Astrocyte (in vitro differentiated cells and primary cell): ENCODE results near the gene SLC12A5. TPM values are rescaled to one million over a fixed set of nuclear protein-coding genes. Genes with fewer than 3 reads are reported as not detected.
A peak's percentile ranks its signal among the peaks of the same experiment; 100 is the strongest.

Experiments
- DNase-seq: peaks from one replicate; pipeline ENCODE4 v3.0.0-alpha.2; 2010; ENCODE audit warnings: low read depth
- FAIRE-seq: peaks from 2 replicates; lab custom pipeline; 2011; peaks lifted over from hg19 to GRCh38; lab: Jason Lieb, UNC
- H2AFZ ChIP-seq: 2 replicates; pipeline ENCODE4 v1.6.0; 2012; ENCODE audit warnings: low read depth, low read length, inconsistent platforms
- H3K27ac ChIP-seq: 2 replicates; pipeline ENCODE4 v1.5.1; 2011; ENCODE audit warnings: low read depth, low read length, inconsistent platforms
- H3K27me3 ChIP-seq: 2 replicates; pipeline ENCODE4 v1.6.0; 2011; ENCODE audit warnings: low read length, inconsistent platforms; ENCODE audit not compliant: insufficient read depth
- H3K36me3 ChIP-seq: 2 replicates; pipeline ENCODE4 v1.5.1; 2011; ENCODE audit warnings: low read length, inconsistent platforms; ENCODE audit not compliant: insufficient read depth
- H3K4me1 ChIP-seq: 2 replicates; pipeline ENCODE4 v1.5.1; 2011; ENCODE audit warnings: low read length, inconsistent platforms; ENCODE audit not compliant: insufficient read depth
- H3K4me2 ChIP-seq: 2 replicates; pipeline ENCODE4 v1.6.0; 2012; ENCODE audit warnings: low read length, inconsistent platforms
- H3K4me3 ChIP-seq: 2 replicates; pipeline ENCODE4 v1.5.1; 2011; ENCODE audit warnings: low read depth, mild to moderate bottlenecking, low read length, inconsistent platforms; ENCODE audit not compliant: insufficient read depth
- H3K79me2 ChIP-seq: 2 replicates; pipeline ENCODE4 v1.6.0; 2012; ENCODE audit warnings: mild to moderate bottlenecking, low read length, inconsistent platforms; ENCODE audit not compliant: insufficient read depth
- H3K9ac ChIP-seq: 2 replicates; pipeline ENCODE4 v1.6.0; 2012; ENCODE audit warnings: mild to moderate bottlenecking, low read length, inconsistent platforms
- H3K9me3 ChIP-seq: 2 replicates; pipeline ENCODE4 v1.5.1; 2012; ENCODE audit warnings: low read depth, mild to moderate bottlenecking, low read length, inconsistent platforms; ENCODE audit not compliant: insufficient read depth
- H4K20me1 ChIP-seq: 2 replicates; pipeline ENCODE4 v1.6.0; 2012; ENCODE audit warnings: low read length, inconsistent platforms; ENCODE audit not compliant: insufficient read depth
- H3K27ac Mint-ChIP-seq: one replicate; pipeline ENCODE4 v1.8.0; 2021; ENCODE audit warnings: mild to moderate bottlenecking, mixed read lengths; ENCODE audit not compliant: unreplicated experiment
- H3K27me3 Mint-ChIP-seq: one replicate; pipeline ENCODE4 v1.8.0; 2021; ENCODE audit warnings: low read depth, mixed read lengths; ENCODE audit not compliant: unreplicated experiment
- H3K36me3 Mint-ChIP-seq: one replicate; pipeline ENCODE4 v1.8.0; 2021; ENCODE audit warnings: low read depth, mixed read lengths; ENCODE audit not compliant: unreplicated experiment
- H3K4me1 Mint-ChIP-seq: one replicate; pipeline ENCODE4 v1.8.0; 2021; ENCODE audit warnings: low read depth, mixed read lengths; ENCODE audit not compliant: unreplicated experiment
- H3K4me3 Mint-ChIP-seq: one replicate; pipeline ENCODE4 v1.8.0; 2021; ENCODE audit warnings: mild to moderate bottlenecking, moderate library complexity, mixed read lengths; ENCODE audit not compliant: unreplicated experiment
- H3K9me3 Mint-ChIP-seq: one replicate; pipeline ENCODE4 v1.8.0; 2021; ENCODE audit warnings: mild to moderate bottlenecking, mixed read lengths; ENCODE audit not compliant: unreplicated experiment
- CTCF ChIP-seq: IDR thresholded peaks from 2 replicates; pipeline ENCODE4 v1.5.1; 2011; ENCODE audit warnings: low read depth, mild to moderate bottlenecking, inconsistent platforms, low read length, moderate library complexity; ENCODE audit not compliant: insufficient read depth
- EZH2 ChIP-seq: IDR thresholded peaks from 2 replicates; pipeline ENCODE4 v1.6.1; 2012; ENCODE audit warnings: mild to moderate bottlenecking, low read length, inconsistent platforms; ENCODE audit not compliant: insufficient read depth
- total RNA-seq: library from RNA; stranded (reverse); gene quantifications from 2 replicates; pipeline ENCODE4 v1.2.1, GENCODE V29; 2021

SLC12A5 gene
- total RNA-seq, 1 donor from 2014 or later, result 14.6 TPM

DNA sequence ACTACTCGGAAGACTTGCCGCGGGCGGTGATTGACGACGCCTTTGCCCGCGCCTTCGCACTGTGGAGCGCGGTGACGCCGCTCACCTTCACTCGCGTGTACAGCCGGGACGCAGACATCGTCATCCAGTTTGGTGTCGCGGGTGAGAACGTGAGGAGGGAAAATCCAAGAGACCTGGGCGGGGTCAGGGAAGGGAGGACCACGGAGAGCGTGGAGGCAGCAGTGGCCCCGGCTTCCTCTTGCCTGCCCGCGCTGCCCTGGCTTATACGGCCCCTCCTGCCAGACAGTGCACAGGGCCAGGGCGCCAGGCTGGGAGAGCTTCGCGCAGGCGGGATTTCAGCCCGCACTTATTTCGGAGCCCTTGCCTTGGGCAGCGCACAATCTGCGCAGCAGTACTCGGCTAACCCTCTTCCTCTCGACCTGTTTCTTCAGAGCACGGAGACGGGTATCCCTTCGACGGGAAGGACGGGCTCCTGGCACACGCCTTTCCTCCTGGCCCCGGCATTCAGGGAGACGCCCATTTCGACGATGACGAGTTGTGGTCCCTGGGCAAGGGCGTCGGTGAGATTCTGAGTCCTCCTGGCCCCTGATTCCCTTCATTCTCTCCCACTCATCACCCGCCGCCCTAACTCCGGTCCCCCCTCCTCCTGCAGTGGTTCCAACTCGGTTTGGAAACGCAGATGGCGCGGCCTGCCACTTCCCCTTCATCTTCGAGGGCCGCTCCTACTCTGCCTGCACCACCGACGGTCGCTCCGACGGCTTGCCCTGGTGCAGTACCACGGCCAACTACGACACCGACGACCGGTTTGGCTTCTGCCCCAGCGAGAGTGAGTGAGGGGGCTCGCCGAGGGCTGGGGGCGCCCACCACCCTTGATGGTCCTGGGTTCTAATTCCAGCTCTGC lies 18.3 kb upstream of the SLC12A5 start:
- TF ChIP-seq EZH2 (peak; percentile 54), CTCF (no peak)
- Histone ChIP-seq H3K9me3 (peaks cover 9% of the 10 kb centered on the region), H3K9ac (no peak overlapping the region), H3K4me3 (no peak overlapping the region), H3K27ac (no peak overlapping the region), H3K27me3 (peaks cover 55% of the 10 kb centered on the region), H3K4me1 (peaks cover 8% of the 10 kb centered on the region), H4K20me1 (no peaks in the 10 kb centered on the region), H3K4me2 (peak overlapping the region; percentile 46), H3K36me3 (no peaks in the 10 kb centered on the region), H3K79me2 (no peaks in the 10 kb centered on the region), H2AFZ (no peak overlapping the region)
- peaks cover 12% of the 10 kb centered on the region for H3K4me1 Mint-ChIP-seq
- H3K4me3 Mint-ChIP-seq, result no peak overlapping the region
- no peak for FAIRE-seq
- no peak for DNase-seq
- H3K27me3 Mint-ChIP-seq, result peaks cover 8% of the 10 kb centered on the region
- peaks cover 4% of the 10 kb centered on the region for H3K36me3 Mint-ChIP-seq
- H3K27ac Mint-ChIP-seq, result no peak overlapping the region
- peaks cover 6% of the 10 kb centered on the region for H3K9me3 Mint-ChIP-seq

DNA sequence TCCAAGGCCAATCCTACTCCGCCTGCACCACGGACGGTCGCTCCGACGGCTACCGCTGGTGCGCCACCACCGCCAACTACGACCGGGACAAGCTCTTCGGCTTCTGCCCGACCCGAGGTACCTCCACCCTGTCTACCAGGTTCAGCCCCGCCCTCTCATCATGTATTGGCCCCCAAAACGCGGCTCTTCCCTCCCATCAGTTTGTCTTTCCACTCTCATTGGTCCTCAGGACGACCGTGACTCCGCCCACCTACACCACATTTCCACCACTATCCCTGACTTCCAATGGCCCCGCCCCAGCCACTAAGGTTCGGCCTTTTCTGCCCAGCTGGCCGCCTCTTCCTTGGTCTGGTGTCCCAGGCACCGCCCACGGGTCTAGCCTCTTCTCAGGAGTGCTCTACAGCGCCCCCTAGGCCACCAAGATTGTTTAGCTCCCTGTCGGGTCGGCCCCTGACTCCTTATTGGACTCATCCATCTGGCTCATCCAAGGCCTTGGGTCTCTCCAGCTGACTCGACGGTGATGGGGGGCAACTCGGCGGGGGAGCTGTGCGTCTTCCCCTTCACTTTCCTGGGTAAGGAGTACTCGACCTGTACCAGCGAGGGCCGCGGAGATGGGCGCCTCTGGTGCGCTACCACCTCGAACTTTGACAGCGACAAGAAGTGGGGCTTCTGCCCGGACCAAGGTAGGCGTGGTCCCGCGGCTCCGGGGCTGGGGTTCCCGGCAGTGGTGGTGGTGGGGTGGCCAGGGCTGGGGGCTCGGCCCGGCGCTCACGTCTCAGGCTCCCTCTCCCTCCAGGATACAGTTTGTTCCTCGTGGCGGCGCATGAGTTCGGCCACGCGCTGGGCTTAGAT lies 17.2 kb upstream of the SLC12A5 start:
- Histone ChIP-seq H3K36me3 (no peaks in the 10 kb centered on the region), H3K4me3 (no peak overlapping the region), H3K9me3 (peaks cover 9% of the 10 kb centered on the region), H4K20me1 (no peaks in the 10 kb centered on the region), H3K79me2 (no peaks in the 10 kb centered on the region), H3K9ac (no peak overlapping the region), H2AFZ (no peak overlapping the region), H3K4me1 (peaks cover 8% of the 10 kb centered on the region), H3K27me3 (peaks cover 50% of the 10 kb centered on the region), H3K27ac (no peak overlapping the region), H3K4me2 (no peak overlapping the region)
- no peak for FAIRE-seq
- no peak for DNase-seq
- peaks cover 6% of the 10 kb centered on the region for H3K9me3 Mint-ChIP-seq
- no peak overlapping the region for H3K4me3 Mint-ChIP-seq
- TF ChIP-seq EZH2 (no peak), CTCF (no peak)
- peaks cover 9% of the 10 kb centered on the region for H3K27me3 Mint-ChIP-seq
- no peak overlapping the region for H3K27ac Mint-ChIP-seq
- H3K36me3 Mint-ChIP-seq, result peaks cover 4% of the 10 kb centered on the region
- peaks cover 12% of the 10 kb centered on the region for H3K4me1 Mint-ChIP-seq
